HEK293 (cell line): Measurements from ENCODE around the gene BFSP2.

ENCODE experiments used
- CTCF ChIA-PET: fragments of 350-600 bp; formaldehyde crosslinking; extraction: SDS; loops from one replicate; lab custom pipeline; 2021; ENCODE audit warnings: antibody characterized with exemption; lab: Yijun Ruan, JAX
- POLR2A ChIA-PET: fragments of 300-600 bp; formaldehyde crosslinking; extraction: SDS; loops from one replicate; lab custom pipeline; 2020; ENCODE audit warnings: antibody characterized with exemption, inconsistent platforms; lab: Yijun Ruan, JAX
- H3K27ac ChIP-seq: fragments of 200-500 bp; sonication (Bioruptor generic); 2 replicates; pipeline ENCODE4 v1.5.1; 2014; ENCODE audit warnings: low read depth, low read length, control low read depth, inconsistent platforms; ENCODE audit errors: extremely low read depth
- H3K36me3 ChIP-seq, 2 experiments: fragments of 200-500 bp in 1 of 2; sonication (Bioruptor generic) in 1 of 2; 1 replicate in 1 of 2; 2 replicates in 1 of 2; pipeline ENCODE4 v1.5.1; 2014 to 2017; ENCODE audit warnings: inconsistent platforms in 2 of 2, low read length in 2 of 2; ENCODE audit not compliant: control insufficient read depth in 2 of 2, insufficient read depth in 1 of 2
- H3K4me1 ChIP-seq: fragments of 200-500 bp; sonication (Bioruptor generic); 2 replicates; pipeline ENCODE4 v1.5.1; 2014; ENCODE audit warnings: mild to moderate bottlenecking, low read length, inconsistent platforms; ENCODE audit not compliant: control insufficient read depth, insufficient read depth
- H3K4me3 ChIP-seq: 2 replicates; pipeline ENCODE4 v1.5.1; 2011; ENCODE audit warnings: low read depth, mild to moderate bottlenecking, control low read depth, low read length, moderate library complexity
- H3K9me3 ChIP-seq: fragments of 200-500 bp; sonication (Bioruptor generic); 2 replicates; pipeline ENCODE4 v1.5.1; 2014; ENCODE audit warnings: low read depth, low read length, inconsistent platforms; ENCODE audit not compliant: control insufficient read depth, insufficient read depth
- GFI1B ChIP-seq: fragments of 450-650 bp; formaldehyde crosslinking; IDR thresholded peaks from 2 replicates; pipeline ENCODE4 v1.5.1; 2016; ENCODE audit warnings: missing biosample characterization, missing genetic modification characterization
- KLF7 ChIP-seq: fragments of 450-650 bp; formaldehyde crosslinking; IDR thresholded peaks from 2 replicates; pipeline ENCODE4 v1.5.1; 2016; ENCODE audit warnings: missing biosample characterization, missing genetic modification characterization, borderline replicate concordance
- MEIS1 ChIP-seq: sonication (generic); formaldehyde crosslinking; IDR thresholded peaks from 2 replicates; pipeline ENCODE4 v1.8.1; 2022; ENCODE audit warnings: missing genetic modification reagents, mild to moderate bottlenecking, borderline replicate concordance
- MZF1 ChIP-seq: fragments of 450-650 bp; formaldehyde crosslinking; IDR thresholded peaks from 2 replicates; pipeline ENCODE4 v1.5.1; 2017; ENCODE audit warnings: missing biosample characterization, missing genetic modification characterization, borderline replicate concordance
- PRDM1 ChIP-seq: fragments of 450-650 bp; formaldehyde crosslinking; IDR thresholded peaks from 2 replicates; pipeline ENCODE4; 2016; ENCODE audit warnings: missing biosample characterization, missing genetic modification characterization
- SALL2 ChIP-seq: fragments of 450-650 bp; formaldehyde crosslinking; IDR thresholded peaks from 2 replicates; pipeline ENCODE4 v1.5.0; 2017; ENCODE audit warnings: missing biosample characterization, mild to moderate bottlenecking, missing genetic modification characterization, borderline replicate concordance
- YY1 ChIP-seq: fragments of 450-650 bp; formaldehyde crosslinking; IDR thresholded peaks from 2 replicates; pipeline ENCODE4 v1.5.1; 2018; ENCODE audit warnings: missing biosample characterization, missing genetic modification characterization
- ZNF155 ChIP-seq: fragments of 450-650 bp; formaldehyde crosslinking; IDR thresholded peaks from 2 replicates; pipeline ENCODE4 v1.5.1; 2016; ENCODE audit warnings: missing biosample characterization, missing genetic modification characterization
- ZNF223 ChIP-seq: fragments of 450-650 bp; formaldehyde crosslinking; IDR thresholded peaks from 2 replicates; pipeline ENCODE4 v1.5.1; 2016; ENCODE audit warnings: missing biosample characterization, missing genetic modification characterization
- ZNF292 ChIP-seq: fragments of 450-650 bp; formaldehyde crosslinking; IDR thresholded peaks from 2 replicates; pipeline ENCODE4 v1.5.1; 2016; ENCODE audit warnings: low read depth, missing biosample characterization, missing genetic modification characterization, borderline replicate concordance
- ZNF341 ChIP-seq: fragments of 450-650 bp; formaldehyde crosslinking; IDR thresholded peaks from 2 replicates; pipeline ENCODE4; 2016; ENCODE audit warnings: low read depth, missing biosample characterization, missing genetic modification characterization
- ZNF529 ChIP-seq: fragments of 450-650 bp; formaldehyde crosslinking; IDR thresholded peaks from 2 replicates; pipeline ENCODE4 v1.5.1; 2017; ENCODE audit warnings: missing genetic modification characterization, missing biosample characterization; ENCODE audit not compliant: insufficient replicate concordance
- ZNF549 ChIP-seq: fragments of 450-650 bp; IDR thresholded peaks from 2 replicates; pipeline ENCODE4 v1.5.1; 2018; ENCODE audit warnings: missing biosample characterization, missing genetic modification characterization, mild to moderate bottlenecking, inconsistent platforms, moderate library complexity
- ZNF558 ChIP-seq: fragments of 450-650 bp; formaldehyde crosslinking; IDR thresholded peaks from 2 replicates; pipeline ENCODE4 v1.5.1; 2016; ENCODE audit warnings: missing biosample characterization, missing genetic modification characterization
- ZNF654 ChIP-seq: fragments of 450-650 bp; formaldehyde crosslinking; IDR thresholded peaks from 2 replicates; pipeline ENCODE4 v1.5.1; 2016; ENCODE audit warnings: low read depth, missing biosample characterization, missing genetic modification characterization
- ZNF792 ChIP-seq: fragments of 450-650 bp; formaldehyde crosslinking; IDR thresholded peaks from 2 replicates; pipeline ENCODE4 v1.5.1; 2016; ENCODE audit warnings: missing biosample characterization, missing genetic modification characterization
- ZNF837 ChIP-seq: fragments of 450-650 bp; formaldehyde crosslinking; IDR thresholded peaks from 2 replicates; pipeline ENCODE4 v1.5.1; 2016; ENCODE audit warnings: missing biosample characterization, missing genetic modification characterization
- TF ChIP-seq, protein P1 (sequence below): fragments of 450-650 bp; formaldehyde crosslinking; IDR thresholded peaks from 2 replicates; pipeline ENCODE4 v1.5.1; 2016; ENCODE audit warnings: missing biosample characterization, missing genetic modification characterization
- TF ChIP-seq, protein P2 (sequence below): fragments of 450-650 bp; formaldehyde crosslinking; IDR thresholded peaks from 2 replicates; pipeline ENCODE4 v1.5.1; 2016; ENCODE audit warnings: missing biosample characterization, missing genetic modification characterization
- TF ChIP-seq, protein P3 (sequence below): fragments of 450-650 bp; formaldehyde crosslinking; IDR thresholded peaks from 2 replicates; pipeline ENCODE4 v1.5.1; 2016; ENCODE audit warnings: missing biosample characterization, missing genetic modification characterization
- TF ChIP-seq, protein P4 (sequence below): fragments of 450-650 bp; formaldehyde crosslinking; IDR thresholded peaks from 2 replicates; pipeline ENCODE4 v1.5.1; 2016; ENCODE audit warnings: missing biosample characterization, missing genetic modification characterization, borderline replicate concordance
- TF ChIP-seq, protein P5 (sequence below): fragments of 450-650 bp; formaldehyde crosslinking; IDR thresholded peaks from 2 replicates; pipeline ENCODE4 v1.5.1; 2017; ENCODE audit warnings: missing biosample characterization, missing genetic modification characterization

Gene BFSP2

DNA sequence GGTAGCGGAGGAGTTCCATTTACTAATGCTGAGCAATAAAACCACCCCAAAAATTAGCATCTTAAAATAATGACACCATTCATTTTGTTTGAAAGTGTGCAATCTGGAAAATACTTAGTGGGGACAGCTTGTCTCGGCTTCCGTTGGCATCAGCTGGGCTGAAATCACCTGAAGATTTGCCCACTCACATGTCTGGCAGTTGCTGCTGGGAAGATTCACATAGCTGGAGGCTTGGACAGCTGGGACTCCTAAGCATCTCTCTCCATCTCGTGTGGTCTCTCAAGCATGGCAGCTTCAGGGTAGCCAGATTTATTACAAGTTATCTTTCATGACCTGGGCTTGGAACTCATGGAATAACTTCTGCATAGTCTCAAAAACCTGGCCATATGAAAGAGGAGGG, 38.4 kb upstream of the BFSP2 start (continued):
- TF ChIP-seq, protein P1, sequence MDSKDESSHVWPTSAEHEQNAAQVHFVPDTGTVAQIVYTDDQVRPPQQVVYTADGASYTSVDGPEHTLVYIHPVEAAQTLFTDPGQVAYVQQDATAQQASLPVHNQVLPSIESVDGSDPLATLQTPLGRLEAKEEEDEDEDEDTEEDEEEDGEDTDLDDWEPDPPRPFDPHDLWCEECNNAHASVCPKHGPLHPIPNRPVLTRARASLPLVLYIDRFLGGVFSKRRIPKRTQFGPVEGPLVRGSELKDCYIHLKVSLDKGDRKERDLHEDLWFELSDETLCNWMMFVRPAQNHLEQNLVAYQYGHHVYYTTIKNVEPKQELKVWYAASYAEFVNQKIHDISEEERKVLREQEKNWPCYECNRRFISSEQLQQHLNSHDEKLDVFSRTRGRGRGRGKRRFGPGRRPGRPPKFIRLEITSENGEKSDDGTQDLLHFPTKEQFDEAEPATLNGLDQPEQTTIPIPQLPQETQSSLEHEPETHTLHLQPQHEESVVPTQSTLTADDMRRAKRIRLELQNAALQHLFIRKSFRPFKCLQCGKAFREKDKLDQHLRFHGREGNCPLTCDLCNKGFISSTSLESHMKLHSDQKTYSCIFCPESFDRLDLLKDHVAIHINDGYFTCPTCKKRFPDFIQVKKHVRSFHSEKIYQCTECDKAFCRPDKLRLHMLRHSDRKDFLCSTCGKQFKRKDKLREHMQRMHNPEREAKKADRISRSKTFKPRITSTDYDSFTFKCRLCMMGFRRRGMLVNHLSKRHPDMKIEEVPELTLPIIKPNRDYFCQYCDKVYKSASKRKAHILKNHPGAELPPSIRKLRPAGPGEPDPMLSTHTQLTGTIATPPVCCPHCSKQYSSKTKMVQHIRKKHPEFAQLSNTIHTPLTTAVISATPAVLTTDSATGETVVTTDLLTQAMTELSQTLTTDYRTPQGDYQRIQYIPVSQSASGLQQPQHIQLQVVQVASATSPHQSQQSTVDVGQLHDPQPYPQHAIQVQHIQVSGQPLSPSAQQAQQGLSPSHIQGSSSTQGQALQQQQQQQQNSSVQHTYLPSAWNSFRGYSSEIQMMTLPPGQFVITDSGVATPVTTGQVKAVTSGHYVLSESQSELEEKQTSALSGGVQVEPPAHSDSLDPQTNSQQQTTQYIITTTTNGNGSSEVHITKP (tag by site-specific recombination), result no peak
- TF ChIP-seq ZNF223 (tag by site-specific recombination) (no peak), MZF1 (tag by site-specific recombination) (no peak), ZNF792 (tag by site-specific recombination) (no peak), PRDM1 (tag by site-specific recombination) (no peak), SALL2 (no peak)

DNA sequence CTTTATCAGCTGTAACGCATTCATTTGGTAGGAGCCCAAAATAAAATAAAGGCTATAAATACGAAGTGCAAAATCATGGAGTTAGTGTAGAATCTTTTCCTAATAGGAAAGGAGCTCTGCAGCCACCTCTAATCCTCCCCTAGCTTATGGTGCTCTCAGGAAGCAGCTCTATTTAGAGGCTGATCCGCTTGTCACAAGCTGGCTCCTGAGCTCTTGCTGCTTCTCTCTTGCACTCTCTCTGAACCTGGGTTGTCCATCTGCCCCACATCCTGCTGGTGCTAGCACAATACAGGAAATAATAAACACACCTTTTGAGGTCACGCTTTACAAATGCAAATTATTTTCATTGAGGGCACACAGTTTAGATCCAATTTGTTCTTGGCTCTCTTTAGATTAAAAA, 37.3 kb upstream of the BFSP2 start:
- TF ChIP-seq, protein P2, sequence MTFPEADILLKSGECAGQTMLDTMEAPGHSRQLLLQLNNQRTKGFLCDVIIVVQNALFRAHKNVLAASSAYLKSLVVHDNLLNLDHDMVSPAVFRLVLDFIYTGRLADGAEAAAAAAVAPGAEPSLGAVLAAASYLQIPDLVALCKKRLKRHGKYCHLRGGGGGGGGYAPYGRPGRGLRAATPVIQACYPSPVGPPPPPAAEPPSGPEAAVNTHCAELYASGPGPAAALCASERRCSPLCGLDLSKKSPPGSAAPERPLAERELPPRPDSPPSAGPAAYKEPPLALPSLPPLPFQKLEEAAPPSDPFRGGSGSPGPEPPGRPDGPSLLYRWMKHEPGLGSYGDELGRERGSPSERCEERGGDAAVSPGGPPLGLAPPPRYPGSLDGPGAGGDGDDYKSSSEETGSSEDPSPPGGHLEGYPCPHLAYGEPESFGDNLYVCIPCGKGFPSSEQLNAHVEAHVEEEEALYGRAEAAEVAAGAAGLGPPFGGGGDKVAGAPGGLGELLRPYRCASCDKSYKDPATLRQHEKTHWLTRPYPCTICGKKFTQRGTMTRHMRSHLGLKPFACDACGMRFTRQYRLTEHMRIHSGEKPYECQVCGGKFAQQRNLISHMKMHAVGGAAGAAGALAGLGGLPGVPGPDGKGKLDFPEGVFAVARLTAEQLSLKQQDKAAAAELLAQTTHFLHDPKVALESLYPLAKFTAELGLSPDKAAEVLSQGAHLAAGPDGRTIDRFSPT (tag by site-specific recombination), result no peak
- TF ChIP-seq ZNF529 (no peak), ZNF292 (tag by site-specific recombination) (no peak), GFI1B (tag by site-specific recombination) (no peak), ZNF837 (tag by site-specific recombination) (no peak), ZNF155 (tag by site-specific recombination) (no peak)
- H3K9me3 ChIP-seq, result no peaks in the 10 kb centered on the region
- H3K4me1 ChIP-seq, result no peaks in the 10 kb centered on the region
- POLR2A ChIA-PET, result no interaction called here
- H3K36me3 ChIP-seq, result no peaks in the 10 kb centered on the region
- no peak overlapping the region for H3K4me3 ChIP-seq
- H3K27ac ChIP-seq, result no peak overlapping the region
- CTCF ChIA-PET, result no interaction called here

DNA sequence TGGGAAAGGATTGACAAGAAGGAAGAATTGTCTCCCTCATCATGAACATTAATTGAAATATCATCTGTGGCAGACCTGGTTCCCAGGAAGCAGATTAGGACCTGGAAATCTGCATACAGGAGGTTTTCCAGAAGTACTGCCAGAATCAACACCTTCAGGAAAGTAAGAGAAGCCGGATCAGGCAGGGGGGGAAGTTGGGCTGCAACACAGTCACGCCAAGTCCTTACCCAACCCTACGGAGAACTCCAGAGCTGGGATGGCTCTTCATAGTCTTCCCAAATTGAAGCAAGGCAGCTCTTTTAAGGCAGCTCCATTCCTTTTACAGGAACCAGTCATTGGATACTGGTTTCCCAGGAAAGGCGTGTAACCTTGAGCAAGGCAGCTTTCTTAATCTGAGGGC, 35.2 kb upstream of the BFSP2 start:
- ChIA-PET CTCF (no interaction called here), POLR2A (no interaction called here)
- Histone ChIP-seq H3K27ac (no peak overlapping the region), H3K36me3 (no peaks in the 10 kb centered on the region), H3K4me1 (no peaks in the 10 kb centered on the region), H3K4me3 (no peak overlapping the region), H3K9me3 (no peaks in the 10 kb centered on the region)
- TF ChIP-seq MEIS1 (no peak), ZNF341 (tag by site-specific recombination) (no peak), ZNF558 (tag by site-specific recombination) (no peak), ZNF549 (tag by site-specific recombination) (no peak), YY1 (tag by site-specific recombination) (no peak), ZNF654 (tag by site-specific recombination) (no peak), KLF7 (tag by site-specific recombination) (no peak)
- TF ChIP-seq, protein P3, sequence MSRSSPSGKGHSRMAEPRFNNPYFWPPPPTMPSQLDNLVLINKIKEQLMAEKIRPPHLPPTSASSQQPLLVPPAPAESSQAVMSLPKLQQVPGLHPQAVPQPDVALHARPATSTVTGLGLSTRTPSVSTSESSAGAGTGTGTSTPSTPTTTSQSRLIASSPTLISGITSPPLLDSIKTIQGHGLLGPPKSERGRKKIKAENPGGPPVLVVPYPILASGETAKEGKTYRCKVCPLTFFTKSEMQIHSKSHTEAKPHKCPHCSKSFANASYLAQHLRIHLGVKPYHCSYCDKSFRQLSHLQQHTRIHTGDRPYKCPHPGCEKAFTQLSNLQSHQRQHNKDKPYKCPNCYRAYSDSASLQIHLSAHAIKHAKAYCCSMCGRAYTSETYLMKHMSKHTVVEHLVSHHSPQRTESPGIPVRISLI (tag by site-specific recombination), result no peak
- TF ChIP-seq, protein P4, sequence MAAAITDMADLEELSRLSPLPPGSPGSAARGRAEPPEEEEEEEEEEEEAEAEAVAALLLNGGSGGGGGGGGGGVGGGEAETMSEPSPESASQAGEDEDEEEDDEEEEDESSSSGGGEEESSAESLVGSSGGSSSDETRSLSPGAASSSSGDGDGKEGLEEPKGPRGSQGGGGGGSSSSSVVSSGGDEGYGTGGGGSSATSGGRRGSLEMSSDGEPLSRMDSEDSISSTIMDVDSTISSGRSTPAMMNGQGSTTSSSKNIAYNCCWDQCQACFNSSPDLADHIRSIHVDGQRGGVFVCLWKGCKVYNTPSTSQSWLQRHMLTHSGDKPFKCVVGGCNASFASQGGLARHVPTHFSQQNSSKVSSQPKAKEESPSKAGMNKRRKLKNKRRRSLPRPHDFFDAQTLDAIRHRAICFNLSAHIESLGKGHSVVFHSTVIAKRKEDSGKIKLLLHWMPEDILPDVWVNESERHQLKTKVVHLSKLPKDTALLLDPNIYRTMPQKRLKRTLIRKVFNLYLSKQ (tag by site-specific recombination), result no peak
- TF ChIP-seq, protein P5, sequence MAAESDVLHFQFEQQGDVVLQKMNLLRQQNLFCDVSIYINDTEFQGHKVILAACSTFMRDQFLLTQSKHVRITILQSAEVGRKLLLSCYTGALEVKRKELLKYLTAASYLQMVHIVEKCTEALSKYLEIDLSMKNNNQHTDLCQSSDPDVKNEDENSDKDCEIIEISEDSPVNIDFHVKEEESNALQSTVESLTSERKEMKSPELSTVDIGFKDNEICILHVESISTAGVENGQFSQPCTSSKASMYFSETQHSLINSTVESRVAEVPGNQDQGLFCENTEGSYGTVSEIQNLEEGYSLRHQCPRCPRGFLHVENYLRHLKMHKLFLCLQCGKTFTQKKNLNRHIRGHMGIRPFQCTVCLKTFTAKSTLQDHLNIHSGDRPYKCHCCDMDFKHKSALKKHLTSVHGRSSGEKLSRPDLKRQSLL (tag by site-specific recombination), result no peak
